GM12864 (cell line): ENCODE results near the gene PCLO.

Experiments used
- DNase-seq: peaks from one replicate; pipeline ENCODE4 v3.0.0-alpha.2; 2011; ENCODE audit warnings: low read depth
- H3K4me3 ChIP-seq: 2 replicates; pipeline ENCODE4 v1.5.1; 2011; ENCODE audit warnings: mild to moderate bottlenecking, low read depth, low read length, control low read depth
- TF ChIP-seq, protein P1 (sequence below): IDR thresholded peaks from 2 replicates; pipeline ENCODE4 v1.5.1; 2011; ENCODE audit warnings: low read depth, mild to moderate bottlenecking, moderate library complexity, low read length, control low read depth, inconsistent platforms; ENCODE audit errors: missing control alignments

PCLO gene

DNA sequence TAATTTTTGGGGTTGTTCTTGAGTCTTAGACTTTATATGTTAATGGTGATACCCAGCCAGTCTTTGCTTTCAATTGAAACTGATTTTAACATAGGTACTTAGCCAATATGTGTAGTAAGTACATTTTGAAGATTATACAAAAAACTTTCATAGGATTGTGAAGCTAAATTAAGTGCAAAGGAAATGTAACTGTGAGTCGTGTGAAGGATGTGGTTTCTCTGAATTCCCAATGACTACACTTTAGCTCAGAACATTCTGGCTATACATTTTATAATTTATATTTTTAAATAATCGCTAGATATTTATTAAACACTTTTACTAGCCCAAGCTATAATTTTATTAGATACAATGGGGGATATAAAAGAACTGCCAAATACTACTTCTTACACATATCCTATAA, 359.3 kb downstream of the PCLO start:
- no peak overlapping the region for H3K4me3 ChIP-seq
- TF ChIP-seq, protein P1, sequence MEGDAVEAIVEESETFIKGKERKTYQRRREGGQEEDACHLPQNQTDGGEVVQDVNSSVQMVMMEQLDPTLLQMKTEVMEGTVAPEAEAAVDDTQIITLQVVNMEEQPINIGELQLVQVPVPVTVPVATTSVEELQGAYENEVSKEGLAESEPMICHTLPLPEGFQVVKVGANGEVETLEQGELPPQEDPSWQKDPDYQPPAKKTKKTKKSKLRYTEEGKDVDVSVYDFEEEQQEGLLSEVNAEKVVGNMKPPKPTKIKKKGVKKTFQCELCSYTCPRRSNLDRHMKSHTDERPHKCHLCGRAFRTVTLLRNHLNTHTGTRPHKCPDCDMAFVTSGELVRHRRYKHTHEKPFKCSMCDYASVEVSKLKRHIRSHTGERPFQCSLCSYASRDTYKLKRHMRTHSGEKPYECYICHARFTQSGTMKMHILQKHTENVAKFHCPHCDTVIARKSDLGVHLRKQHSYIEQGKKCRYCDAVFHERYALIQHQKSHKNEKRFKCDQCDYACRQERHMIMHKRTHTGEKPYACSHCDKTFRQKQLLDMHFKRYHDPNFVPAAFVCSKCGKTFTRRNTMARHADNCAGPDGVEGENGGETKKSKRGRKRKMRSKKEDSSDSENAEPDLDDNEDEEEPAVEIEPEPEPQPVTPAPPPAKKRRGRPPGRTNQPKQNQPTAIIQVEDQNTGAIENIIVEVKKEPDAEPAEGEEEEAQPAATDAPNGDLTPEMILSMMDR = no peak
- DNase-seq = no peak

- DNase-seq = no peak
- H3K4me3 ChIP-seq = no peak overlapping the region
- TF ChIP-seq, protein P1 = no peak
Observed at GRCh38 chr7:82789883-82790609, 372.6 kb downstream of the PCLO start.

GRCh38 chr7:82778021-82778420, 384.7 kb downstream of the PCLO start:
- H3K4me3 ChIP-seq = no peak overlapping the region
- TF ChIP-seq, protein P1 = no peak
- no peak for DNase-seq

DNA sequence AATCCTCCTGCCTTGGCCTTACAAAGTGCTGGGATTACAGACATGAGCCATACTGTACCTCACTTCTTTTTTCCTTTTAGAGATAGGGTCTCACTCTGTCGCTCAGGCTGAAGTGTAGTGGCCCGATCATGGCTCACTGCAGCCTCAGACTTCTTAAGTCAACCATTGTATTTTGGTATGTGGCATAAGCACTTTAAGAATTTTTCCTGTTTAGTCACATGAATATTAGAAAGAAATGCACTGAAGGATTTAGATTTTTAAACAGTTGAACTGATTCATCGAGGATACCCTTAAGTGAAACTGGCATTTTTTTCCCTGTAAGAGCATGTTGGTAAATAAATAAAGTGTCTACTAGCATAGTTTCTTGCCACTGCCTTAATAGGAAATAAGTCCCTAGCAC, 399.8 kb downstream of the PCLO start:
- no peak for DNase-seq
- TF ChIP-seq, protein P1 = no peak
- no peak overlapping the region for H3K4me3 ChIP-seq

DNA sequence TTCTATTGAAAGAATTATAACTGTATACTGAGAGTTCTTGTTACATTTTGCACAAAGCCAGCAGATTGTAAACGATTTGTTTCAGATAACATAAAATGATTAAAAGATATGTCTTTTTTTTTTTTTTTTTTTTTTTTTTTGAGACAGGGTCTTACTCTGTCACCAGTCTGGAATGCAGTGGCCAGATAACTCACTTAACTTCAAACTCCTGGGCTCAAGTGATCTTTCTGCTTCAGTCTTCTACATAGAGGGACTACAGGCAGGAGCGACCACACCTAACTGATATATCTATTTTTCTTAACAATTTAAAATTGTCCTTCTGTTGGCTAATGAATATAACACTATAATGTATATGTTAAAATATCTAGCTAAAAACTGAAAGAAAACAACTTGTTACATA, 401.9 kb downstream of the PCLO start:
- TF ChIP-seq, protein P1 = no peak
- no peak overlapping the region for H3K4me3 ChIP-seq
- no peak for DNase-seq

DNA sequence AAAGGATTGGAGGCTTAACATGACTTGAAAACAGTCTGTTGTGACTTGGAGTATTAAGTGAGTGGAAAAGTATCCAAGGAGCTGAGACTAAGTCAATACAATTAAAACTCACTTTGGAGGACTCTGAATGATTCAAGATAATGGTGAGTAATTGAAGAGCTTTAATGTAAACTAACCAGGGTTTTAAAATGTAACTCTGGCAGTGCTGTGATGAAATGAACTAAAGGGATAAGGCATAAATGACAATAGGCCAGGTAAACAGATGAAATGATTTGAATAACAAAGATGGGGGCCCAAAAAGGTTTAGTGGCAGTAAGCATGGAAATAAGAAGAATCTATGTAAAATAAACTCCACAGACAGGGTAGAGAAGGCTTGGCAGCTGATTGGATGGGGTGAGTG, 402.6 kb downstream of the PCLO start:
- TF ChIP-seq, protein P1 = no peak
- no peak for DNase-seq
- H3K4me3 ChIP-seq = no peak overlapping the region
